Left lung (tissue), 10 donors: ENCODE results near the gene ZNF862. TPM values are rescaled to one million over a fixed set of nuclear protein-coding genes. Genes with fewer than 3 reads are reported as not detected.

ENCODE experiments used
- ATAC-seq: fragments of 200-7000 bp; cut with Tn5 transposase; one replicate; pipeline ENCODE4 v1.9.1; 2020; ENCODE audit warnings: moderate library complexity
- DNase-seq, 4 donors: peaks; one replicate each; pipeline ENCODE4 v3.0.0-alpha.2; 2013 to 2020
- H3K27ac ChIP-seq, 2 donors: fragments of 200-600 bp; sonication (generic) in 1 of 2; one replicate each; pipeline versions ENCODE4 v1.5.0 to v1.8.0; 2020 to 2021
- H3K27me3 ChIP-seq, 2 donors: fragments of 200-600 bp; sonication (generic) in 1 of 2; one replicate each; pipeline versions ENCODE4 v1.5.0 to v1.8.0; 2020 to 2021
- H3K36me3 ChIP-seq, 2 donors: fragments of 200-600 bp; sonication (generic) in 1 of 2; one replicate each; pipeline versions ENCODE4 v1.5.0 to v1.8.0; 2020 to 2021
- H3K4me1 ChIP-seq, 2 donors: fragments of 200-600 bp; one replicate each; pipeline ENCODE4 v1.8.0; 2021
- H3K4me3 ChIP-seq, 2 donors: fragments of 200-600 bp; sonication (generic) in 1 of 2; one replicate each; pipeline versions ENCODE4 v1.5.0 to v1.8.0; 2020 to 2021; ENCODE audit warnings: mild to moderate bottlenecking in 1 of 2
- H3K9me3 ChIP-seq, 2 donors: fragments of 200-600 bp; sonication (generic) in 1 of 2; one replicate each; pipeline versions ENCODE4 v1.5.0 to v1.8.0; 2020 to 2021
- intact Hi-C, 2 donors: fragments of 100-400 bp; cut with DNase I; formaldehyde crosslinking; loops; one replicate each; pipeline versions ENCODE4 v1.11.2 to v1.14.2; 2022
- polyA plus RNA-seq, 6 donors: library from polyadenylated mRNA; unstranded; fragments of 120-200 nt; gene quantifications; one replicate each; pipeline ENCODE4 v1.2.1, GENCODE V29; 2013; ENCODE audit not compliant: insufficient read length in 6 of 6
- total RNA-seq, 2 donors: library from RNA; stranded (reverse); fragmentation: NEBNext Ultra II Directional; extraction: Animal tissue kit (Norgen Biotek cat#: 25700); gene quantifications; one replicate each; pipeline ENCODE4 v1.2.1, GENCODE V29; 2021
- TF ChIP-seq, protein P1 (sequence below), 2 donors: fragments of 200-600 bp; sonication (generic) in 1 of 2; IDR thresholded peaks; one replicate each; pipeline versions ENCODE4 v1.5.0 to v1.8.0; 2021; ENCODE audit warnings: antibody characterized with exemption in 2 of 2
- donor health status: DM: no; HTN: yes; CAD: no.
- donor health status: DM: no; HTN: no; CAD: no.

ZNF862 gene
- total and polyA plus RNA-seq, 8 donors = 9.8 to 27.8 (median 23.9) TPM

- H3K36me3 ChIP-seq = no peaks in the 10 kb centered on the region
- H3K27me3 ChIP-seq = no peaks in the 10 kb centered on the region
- ATAC-seq (no peak), DNase-seq (no peak)
- no peaks in the 10 kb centered on the region for H3K4me1 ChIP-seq
- no peak overlapping the region for H3K27ac ChIP-seq
- H3K9me3 ChIP-seq = no peaks in the 10 kb centered on the region
- intact Hi-C loops = no loop called here
- TF ChIP-seq, protein P1, sequence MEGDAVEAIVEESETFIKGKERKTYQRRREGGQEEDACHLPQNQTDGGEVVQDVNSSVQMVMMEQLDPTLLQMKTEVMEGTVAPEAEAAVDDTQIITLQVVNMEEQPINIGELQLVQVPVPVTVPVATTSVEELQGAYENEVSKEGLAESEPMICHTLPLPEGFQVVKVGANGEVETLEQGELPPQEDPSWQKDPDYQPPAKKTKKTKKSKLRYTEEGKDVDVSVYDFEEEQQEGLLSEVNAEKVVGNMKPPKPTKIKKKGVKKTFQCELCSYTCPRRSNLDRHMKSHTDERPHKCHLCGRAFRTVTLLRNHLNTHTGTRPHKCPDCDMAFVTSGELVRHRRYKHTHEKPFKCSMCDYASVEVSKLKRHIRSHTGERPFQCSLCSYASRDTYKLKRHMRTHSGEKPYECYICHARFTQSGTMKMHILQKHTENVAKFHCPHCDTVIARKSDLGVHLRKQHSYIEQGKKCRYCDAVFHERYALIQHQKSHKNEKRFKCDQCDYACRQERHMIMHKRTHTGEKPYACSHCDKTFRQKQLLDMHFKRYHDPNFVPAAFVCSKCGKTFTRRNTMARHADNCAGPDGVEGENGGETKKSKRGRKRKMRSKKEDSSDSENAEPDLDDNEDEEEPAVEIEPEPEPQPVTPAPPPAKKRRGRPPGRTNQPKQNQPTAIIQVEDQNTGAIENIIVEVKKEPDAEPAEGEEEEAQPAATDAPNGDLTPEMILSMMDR (IDR thresholded peaks at IDR 0.05) = no peak
- H3K4me3 ChIP-seq = no peak overlapping the region
These were observed 29.9 kb upstream of the ZNF862 start for GRCh38 chr7:149808311-149808710.

DNA sequence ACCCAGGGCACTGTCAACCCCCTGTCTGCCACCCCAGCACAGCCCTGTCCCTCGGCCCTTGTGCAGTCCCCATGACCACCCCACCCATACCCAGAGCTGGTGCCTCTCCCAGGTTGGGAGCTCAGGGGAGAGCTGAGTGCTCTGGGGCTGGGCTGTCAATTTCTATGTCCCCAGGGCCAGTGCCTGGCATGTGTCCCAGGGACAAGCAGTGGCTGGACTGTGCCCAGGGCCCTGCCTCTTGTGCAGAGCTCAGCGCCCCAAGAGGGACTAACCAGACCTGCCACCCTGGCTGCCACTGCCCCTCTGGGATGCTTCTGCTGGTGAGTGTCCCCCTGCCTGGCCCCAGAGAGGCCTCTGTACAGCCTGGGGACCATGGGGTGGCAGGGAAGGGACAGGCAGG is 29.0 kb upstream of the ZNF862 start:
- intact Hi-C loops = no loop called here
- Histone ChIP-seq H3K9me3 (no peaks in the 10 kb centered on the region), H3K36me3 (no peaks in the 10 kb centered on the region), H3K4me3 (no peak overlapping the region), H3K27ac (no peak overlapping the region), H3K27me3 (no peaks in the 10 kb centered on the region), H3K4me1 (no peaks in the 10 kb centered on the region)
- TF ChIP-seq, protein P1 (IDR thresholded peaks at IDR 0.05) = no peak
- ATAC-seq (peak; percentile 35), DNase-seq (no peak)

GRCh38 chr7:149811221-149811620 is 27.0 kb upstream of the ZNF862 start:
- Histone ChIP-seq H3K36me3 (no peaks in the 10 kb centered on the region), H3K4me3 (no peak overlapping the region), H3K9me3 (no peaks in the 10 kb centered on the region), H3K27me3 (peaks cover 0 to 5% of the 10 kb centered on the region in 2 donors), H3K4me1 (no peaks in the 10 kb centered on the region), H3K27ac (no peak overlapping the region)
- DNase-seq (no peak), ATAC-seq (no peak)
- TF ChIP-seq, protein P1 (IDR thresholded peaks at IDR 0.05) = no peak
- intact Hi-C loops = no loop called here

DNA sequence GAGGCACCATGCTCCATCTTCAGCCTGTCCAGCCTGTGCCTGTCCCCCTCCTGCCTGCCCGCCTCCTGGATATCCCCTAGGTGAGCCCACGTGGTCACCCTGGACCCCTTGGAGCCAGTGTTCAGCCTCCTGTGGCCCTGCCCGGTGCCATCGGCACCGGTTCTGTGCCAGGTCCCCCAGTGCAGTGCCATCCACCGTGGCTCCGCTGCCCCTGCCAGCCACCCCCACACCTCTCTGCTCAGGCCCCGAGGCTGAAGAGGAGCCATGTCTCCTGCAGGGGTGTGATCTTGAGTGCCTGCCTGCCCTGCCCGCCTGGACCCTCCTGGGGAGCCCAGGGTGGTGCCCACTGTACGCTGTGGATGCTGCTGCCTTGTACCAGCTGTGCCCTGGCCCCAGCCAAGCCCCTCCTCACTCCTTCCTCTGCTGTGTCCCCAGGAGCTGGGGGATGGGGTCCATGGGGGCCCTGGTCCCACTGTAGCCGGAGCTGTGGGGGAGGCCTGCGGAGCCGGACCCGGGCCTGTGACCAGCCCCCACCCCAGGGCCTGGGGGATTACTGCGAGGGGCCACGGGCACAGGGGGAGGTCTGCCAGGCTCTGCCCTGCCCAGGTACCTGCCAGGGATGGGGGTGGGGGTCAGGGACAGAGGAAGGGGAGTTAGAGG is 26.2 kb upstream of the ZNF862 start:
- DNase-seq (no peak), ATAC-seq (no peak)
- H3K27ac ChIP-seq = no peak overlapping the region
- intact Hi-C loops = no loop called here
- H3K36me3 ChIP-seq = no peaks in the 10 kb centered on the region
- TF ChIP-seq, protein P1 (IDR thresholded peaks at IDR 0.05) = no peak
- no peaks in the 10 kb centered on the region for H3K9me3 ChIP-seq
- no peak overlapping the region for H3K4me3 ChIP-seq
- no peaks in the 10 kb centered on the region for H3K4me1 ChIP-seq
- H3K27me3 ChIP-seq = peaks cover 0 to 5% of the 10 kb centered on the region in 2 donors

GRCh38 chr7:149813254-149814035 is 24.7 kb upstream of the ZNF862 start:
- DNase-seq = peak in 1 of 4 donors; percentile 76

More at GRCh38 chr7:149813254-149814035, 24.7 kb upstream of the ZNF862 start:
- H3K27ac ChIP-seq = no peak overlapping the region
- H3K36me3 ChIP-seq = no peaks in the 10 kb centered on the region
- H3K4me3 ChIP-seq = no peak overlapping the region
- intact Hi-C loops = no loop called here
- peaks cover 0 to 5% of the 10 kb centered on the region in 2 donors for H3K27me3 ChIP-seq
- H3K9me3 ChIP-seq = no peaks in the 10 kb centered on the region
- no peaks in the 10 kb centered on the region for H3K4me1 ChIP-seq
- no peak for ATAC-seq
- TF ChIP-seq, protein P1 (IDR thresholded peaks at IDR 0.05) = no peak
